MM.1S (cell line): Measurements from ENCODE around the gene CDON.

Experiments
- DNase-seq: peaks from one replicate; pipeline ENCODE4 v3.0.0-alpha.2; 2015
- H2AFZ ChIP-seq: fragments of 300-600 bp; sonication (generic); 2 replicates; pipeline ENCODE4 v1.6.0; 2016; ENCODE audit warnings: antibody characterized with exemption, low read length
- H3F3A ChIP-seq: fragments of 300-600 bp; sonication (generic); 2 replicates; pipeline ENCODE4 v1.6.1; 2016; ENCODE audit warnings: mild to moderate bottlenecking, antibody characterized with exemption, low read length, moderate library complexity, mixed read lengths; ENCODE audit not compliant: insufficient read depth
- H3K27ac ChIP-seq: fragments of 300-600 bp; sonication (generic); 2 replicates; pipeline ENCODE4 v1.5.1; 2016; ENCODE audit warnings: mild to moderate bottlenecking, low read length
- H3K27me3 ChIP-seq: fragments of 300-600 bp; sonication (generic); replicated peaks from 2 replicates; pipeline ENCODE4 v1.6.0; 2016; ENCODE audit warnings: low read length; ENCODE audit not compliant: insufficient read depth
- H3K36me3 ChIP-seq: fragments of 300-600 bp; sonication (generic); replicated peaks from 2 replicates; pipeline ENCODE4 v1.6.1; 2016; ENCODE audit warnings: mild to moderate bottlenecking, low read length, mixed read lengths; ENCODE audit not compliant: insufficient read depth
- H3K4me1 ChIP-seq: fragments of 300-600 bp; sonication (generic); 2 replicates; pipeline ENCODE4 v1.6.1; 2016; ENCODE audit warnings: low read length, mixed read lengths
- H3K4me2 ChIP-seq: fragments of 300-600 bp; sonication (generic); 2 replicates; pipeline ENCODE4 v1.6.0; 2016; ENCODE audit warnings: low read depth, low read length
- H3K4me3 ChIP-seq: fragments of 300-600 bp; sonication (generic); 2 replicates; pipeline ENCODE4 v1.5.1; 2016; ENCODE audit warnings: low read length, mixed read lengths
- H3K79me2 ChIP-seq: fragments of 300-600 bp; sonication (generic); 2 replicates; pipeline ENCODE4 v1.6.1; 2016; ENCODE audit warnings: mixed run types, low read length, mixed read lengths
- H3K9ac ChIP-seq: fragments of 300-600 bp; sonication (generic); 2 replicates; pipeline ENCODE4 v1.6.1; 2016; ENCODE audit warnings: low read length, mixed read lengths
- H3K9me2 ChIP-seq: fragments of 300-600 bp; sonication (generic); replicated peaks from 2 replicates; pipeline ENCODE4 v1.6.1; 2016; ENCODE audit warnings: mild to moderate bottlenecking, low read length, mixed read lengths; ENCODE audit not compliant: insufficient read depth
- H3K9me3 ChIP-seq: fragments of 300-600 bp; sonication (generic); replicated peaks from 2 replicates; pipeline ENCODE4 v1.6.1; 2016; ENCODE audit warnings: mild to moderate bottlenecking, low read length, mixed read lengths; ENCODE audit not compliant: insufficient read depth
- H4K20me1 ChIP-seq: fragments of 300-600 bp; sonication (generic); 2 replicates; pipeline ENCODE4 v1.6.1; 2016; ENCODE audit warnings: mild to moderate bottlenecking, low read length, moderate library complexity, mixed read lengths; ENCODE audit not compliant: insufficient read depth
- CTCF ChIP-seq: fragments of 300-600 bp; sonication (generic); IDR thresholded peaks from 2 replicates; pipeline ENCODE4 v1.5.1; 2016; ENCODE audit warnings: antibody characterized with exemption, low read length, mixed read lengths
- EZH2 ChIP-seq: fragments of 300-600 bp; sonication (generic); optimal IDR thresholded peaks from 2 replicates; pipeline ENCODE3; 2017; ENCODE audit warnings: low read depth, mild to moderate bottlenecking, antibody characterized with exemption, low read length, mixed read lengths
- EZH2phosphoT487 ChIP-seq: fragments of 300-600 bp; sonication (generic); IDR thresholded peaks from 2 replicates; pipeline ENCODE4 v1.6.1; 2018; ENCODE audit warnings: antibody characterized with exemption, low read length

Gene CDON

GRCh38 chr11:126025822-126026221 is 36.8 kb downstream of the CDON start:
- H3K27me3 ChIP-seq: no peaks in the 10 kb centered on the region
- no peaks in the 10 kb centered on the region for H3K9me2 ChIP-seq
- no peaks in the 10 kb centered on the region for H3K4me1 ChIP-seq
- DNase-seq: no peak
- H3F3A ChIP-seq: no peaks in the 10 kb centered on the region
- no peak overlapping the region for H3K4me2 ChIP-seq
- H3K79me2 ChIP-seq: no peaks in the 10 kb centered on the region
- H3K9me3 ChIP-seq: no peaks in the 10 kb centered on the region
- H3K36me3 ChIP-seq: no peaks in the 10 kb centered on the region
- no peak overlapping the region for H3K27ac ChIP-seq
- H4K20me1 ChIP-seq: no peaks in the 10 kb centered on the region
- no peak for TF ChIP-seq CTCF
- no peak for TF ChIP-seq EZH2
- no peak for TF ChIP-seq EZH2phosphoT487
- H3K9ac ChIP-seq: no peak overlapping the region
- no peak overlapping the region for H3K4me3 ChIP-seq
- H2AFZ ChIP-seq: no peak overlapping the region

GRCh38 chr11:126024123-126024522 is 38.5 kb downstream of the CDON start:
- no peak overlapping the region for H3K9ac ChIP-seq
- no peaks in the 10 kb centered on the region for H3K79me2 ChIP-seq
- H3K9me2 ChIP-seq: no peaks in the 10 kb centered on the region
- H3K36me3 ChIP-seq: no peaks in the 10 kb centered on the region
- H3K4me3 ChIP-seq: no peak overlapping the region
- TF ChIP-seq EZH2: no peak
- DNase-seq: no peak
- H3K27me3 ChIP-seq: no peaks in the 10 kb centered on the region
- H3K4me2 ChIP-seq: no peak overlapping the region
- H3K4me1 ChIP-seq: no peaks in the 10 kb centered on the region
- H4K20me1 ChIP-seq: no peaks in the 10 kb centered on the region
- H3F3A ChIP-seq: no peaks in the 10 kb centered on the region
- no peak overlapping the region for H3K27ac ChIP-seq
- H2AFZ ChIP-seq: no peak overlapping the region
- no peaks in the 10 kb centered on the region for H3K9me3 ChIP-seq

- H3K79me2 ChIP-seq: no peaks in the 10 kb centered on the region
- H3K9me2 ChIP-seq: no peaks in the 10 kb centered on the region
- no peaks in the 10 kb centered on the region for H3F3A ChIP-seq
- no peak overlapping the region for H3K4me3 ChIP-seq
- H3K27ac ChIP-seq: no peak overlapping the region
- H3K27me3 ChIP-seq: no peaks in the 10 kb centered on the region
- H3K9ac ChIP-seq: no peak overlapping the region
- TF ChIP-seq EZH2 (no peak), EZH2phosphoT487 (no peak), CTCF (no peak)
- no peaks in the 10 kb centered on the region for H3K36me3 ChIP-seq
- no peak overlapping the region for H3K4me2 ChIP-seq
- H2AFZ ChIP-seq: no peak overlapping the region
- no peaks in the 10 kb centered on the region for H3K9me3 ChIP-seq
- DNase-seq: no peak
- H4K20me1 ChIP-seq: no peaks in the 10 kb centered on the region
- no peaks in the 10 kb centered on the region for H3K4me1 ChIP-seq
These were observed 49.8 kb downstream of the CDON start for GRCh38 chr11:126012852-126013251.

GRCh38 chr11:126011754-126012153 is 50.9 kb downstream of the CDON start:
- no peak for DNase-seq

More at GRCh38 chr11:126011754-126012153, 50.9 kb downstream of the CDON start:
- Histone ChIP-seq H3K79me2 (no peaks in the 10 kb centered on the region), H3K27ac (no peak overlapping the region), H4K20me1 (no peaks in the 10 kb centered on the region), H3K4me3 (no peak overlapping the region), H3K4me2 (no peak overlapping the region), H3K9ac (no peak overlapping the region), H3K9me3 (no peaks in the 10 kb centered on the region), H3K36me3 (no peaks in the 10 kb centered on the region), H3K27me3 (no peaks in the 10 kb centered on the region), H2AFZ (no peak overlapping the region), H3F3A (no peaks in the 10 kb centered on the region), H3K4me1 (no peaks in the 10 kb centered on the region), H3K9me2 (no peaks in the 10 kb centered on the region)
- TF ChIP-seq EZH2phosphoT487 (no peak), EZH2 (no peak), CTCF (no peak)
